Mucosa of rectum (tissue), 2 donors: ENCODE results near the gene IBTK.
"Not testable (repeated sequence)": the region's sequence is repeated elsewhere in the genome, so short reads cannot be mapped to it uniquely, and the experiment has no call there.

ENCODE experiments used
- H3K27ac ChIP-seq, 2 donors: one replicate each; pipeline ENCODE4 v1.7.0; 2013; ENCODE audit warnings: inconsistent platforms in 2 of 2, low read depth in 2 of 2, low read length in 2 of 2
- H3K27me3 ChIP-seq, 2 donors: one replicate each; pipeline ENCODE4 v1.7.0; 2013; ENCODE audit warnings: low read length in 2 of 2; ENCODE audit not compliant: control insufficient read depth in 2 of 2, insufficient read depth in 2 of 2
- H3K36me3 ChIP-seq, 2 donors: one replicate each; pipeline ENCODE4 v1.7.0; 2013; ENCODE audit warnings: low read length in 2 of 2; ENCODE audit not compliant: control insufficient read depth in 2 of 2, insufficient read depth in 2 of 2
- H3K4me1 ChIP-seq, 2 donors: one replicate each; pipeline ENCODE4 v1.7.0; 2013; ENCODE audit warnings: low read length in 2 of 2, mild to moderate bottlenecking in 1 of 2; ENCODE audit not compliant: control insufficient read depth in 2 of 2, insufficient read depth in 2 of 2
- H3K4me3 ChIP-seq, 2 donors: one replicate each; pipeline ENCODE4 v1.7.0; 2013; ENCODE audit warnings: low read length in 2 of 2
- H3K9ac ChIP-seq, 2 donors: one replicate each; pipeline ENCODE4 v1.7.0; 2013; ENCODE audit warnings: low read length in 2 of 2, low read depth in 1 of 2, mild to moderate bottlenecking in 1 of 2
- H3K9me3 ChIP-seq, 2 donors: one replicate each; pipeline ENCODE4 v1.7.0; 2013; ENCODE audit warnings: low read length in 2 of 2; ENCODE audit not compliant: control insufficient read depth in 2 of 2
- donor health status: healthy.
- donor health status: Normal muscosa, but diverticular disease.

IBTK gene

GRCh38 chr6:82208913-82209312 lies 38.6 kb downstream of the IBTK start:
- Histone ChIP-seq H3K4me3 (no peak overlapping the region), H3K9me3 (no peaks in the 10 kb centered on the region), H3K27ac (no peak overlapping the region), H3K27me3 (no peaks in the 10 kb centered on the region), H3K4me1 (no peaks in the 10 kb centered on the region), H3K36me3 (peaks cover 17 to 43% of the 10 kb centered on the region in 2 donors), H3K9ac (no peak overlapping the region)

- H3K36me3 ChIP-seq: peaks cover 22 to 55% of the 10 kb centered on the region in 2 donors
- no peak overlapping the region for H3K4me3 ChIP-seq
- no peaks in the 10 kb centered on the region for H3K4me1 ChIP-seq
- no peaks in the 10 kb centered on the region for H3K27me3 ChIP-seq
- no peaks in the 10 kb centered on the region for H3K9me3 ChIP-seq
- no peak overlapping the region for H3K9ac ChIP-seq
- H3K27ac ChIP-seq: no peak overlapping the region
Observed at GRCh38 chr6:82205930-82206392, 41.6 kb downstream of the IBTK start.

DNA sequence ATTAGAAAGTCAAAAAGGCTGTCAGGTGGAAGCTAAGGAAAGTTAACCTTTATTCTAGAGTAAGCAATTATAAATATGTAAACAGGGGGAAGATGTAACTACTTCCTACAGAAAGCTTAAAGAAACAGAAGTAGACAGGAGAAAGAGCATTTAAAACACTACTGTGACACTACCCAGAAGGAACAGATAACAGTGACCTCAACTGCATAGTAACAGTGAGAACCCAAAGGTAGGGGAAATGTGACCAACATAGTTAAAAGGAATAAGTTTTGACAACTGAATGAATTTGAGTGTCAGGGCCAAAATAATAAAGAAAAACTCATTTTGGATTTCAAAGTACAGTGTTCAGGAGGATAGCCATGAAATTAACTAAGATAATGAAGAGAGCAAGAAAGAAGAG lies 43.5 kb downstream of the IBTK start:
- Histone ChIP-seq H3K9ac (no peak overlapping the region), H3K4me1 (no peaks in the 10 kb centered on the region), H3K4me3 (no peak overlapping the region), H3K36me3 (peaks cover 41 to 53% of the 10 kb centered on the region in 2 donors), H3K27ac (no peak overlapping the region), H3K9me3 (no peaks in the 10 kb centered on the region), H3K27me3 (no peaks in the 10 kb centered on the region)

- H3K9me3 ChIP-seq: no peaks in the 10 kb centered on the region
- H3K4me3 ChIP-seq: no peak overlapping the region
- peaks cover 61 to 67% of the 10 kb centered on the region in 2 donors for H3K36me3 ChIP-seq
- no peak overlapping the region for H3K9ac ChIP-seq
- no peaks in the 10 kb centered on the region for H3K4me1 ChIP-seq
- H3K27me3 ChIP-seq: no peaks in the 10 kb centered on the region
- no peak overlapping the region for H3K27ac ChIP-seq
Observed at GRCh38 chr6:82197784-82198183, 49.8 kb downstream of the IBTK start.

DNA sequence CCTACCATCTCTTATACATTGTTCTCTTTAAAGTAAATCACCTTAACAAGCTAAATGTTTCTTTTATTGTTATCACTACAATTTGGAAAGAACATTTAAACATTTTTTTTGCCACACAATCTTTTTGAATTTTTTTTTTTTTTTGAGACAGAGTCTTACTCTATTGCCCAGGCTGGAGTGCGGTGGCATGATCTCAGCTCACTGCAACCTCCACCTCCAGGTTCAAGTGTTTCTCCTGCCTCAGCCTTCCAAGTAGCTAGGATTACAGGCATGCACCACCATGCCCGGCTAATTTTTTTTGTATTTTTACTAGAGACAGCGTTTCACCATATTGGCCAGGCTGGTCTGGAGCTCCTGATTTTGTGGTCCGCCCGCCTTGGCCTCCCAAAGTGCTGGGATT lies 50.3 kb downstream of the IBTK start:
- not testable (repeated sequence) for H3K27me3 ChIP-seq, H3K9ac ChIP-seq, H3K4me1 ChIP-seq, H3K27ac ChIP-seq, H3K9me3 ChIP-seq, H3K4me3 ChIP-seq
- H3K36me3 ChIP-seq: peaks cover 57 to 63% of the 10 kb centered on the region in 2 donors

DNA sequence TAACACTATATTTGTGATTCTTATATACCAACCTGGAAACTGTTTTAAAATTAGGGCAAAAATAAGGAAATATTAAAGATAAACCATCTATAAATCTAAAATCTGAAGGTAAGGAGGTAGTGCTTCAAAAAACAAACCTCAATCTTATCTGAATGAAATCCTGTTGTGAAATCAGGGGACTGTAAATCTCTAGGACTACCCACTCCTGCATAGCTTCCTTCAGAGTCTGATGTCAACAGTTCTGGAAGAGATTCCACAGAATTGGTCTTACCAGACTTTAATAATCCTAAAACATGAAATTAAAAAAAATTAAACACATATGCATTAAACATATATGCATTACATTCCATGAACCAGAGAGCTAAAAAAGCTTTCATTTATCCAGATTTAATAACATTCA lies 51.4 kb downstream of the IBTK start:
- Histone ChIP-seq H3K27ac (no peak overlapping the region), H3K4me3 (no peak overlapping the region), H3K36me3 (peaks cover 60 to 68% of the 10 kb centered on the region in 2 donors), H3K27me3 (no peaks in the 10 kb centered on the region), H3K9ac (no peak overlapping the region), H3K9me3 (no peaks in the 10 kb centered on the region), H3K4me1 (no peaks in the 10 kb centered on the region)

DNA sequence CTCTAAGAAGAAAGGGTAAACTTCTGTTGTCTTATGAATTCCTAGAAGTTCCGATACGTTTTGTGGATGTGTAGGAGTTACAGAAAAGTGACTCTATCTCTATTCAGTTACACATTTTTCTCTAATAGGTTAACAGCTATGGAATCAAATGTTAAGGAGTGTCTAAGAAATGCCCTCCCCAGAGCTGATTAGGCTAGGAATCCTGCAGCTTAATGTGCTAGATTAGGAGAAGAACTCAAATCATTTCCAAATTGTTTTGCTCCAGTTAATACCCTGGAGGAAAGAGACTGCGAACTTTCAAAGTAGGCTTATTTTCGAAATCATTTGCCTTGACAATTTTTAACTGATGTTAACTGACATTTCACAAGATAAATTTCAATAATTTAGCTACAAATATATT lies 51.9 kb downstream of the IBTK start:
- no peak overlapping the region for H3K9ac ChIP-seq
- H3K4me1 ChIP-seq: no peaks in the 10 kb centered on the region
- H3K4me3 ChIP-seq: no peak overlapping the region
- no peak overlapping the region for H3K27ac ChIP-seq
- no peaks in the 10 kb centered on the region for H3K27me3 ChIP-seq
- no peaks in the 10 kb centered on the region for H3K9me3 ChIP-seq
- peaks cover 63 to 64% of the 10 kb centered on the region in 2 donors for H3K36me3 ChIP-seq

GRCh38 chr6:82185948-82186535 lies 61.5 kb downstream of the IBTK start:
- Histone ChIP-seq H3K9me3 (no peaks in the 10 kb centered on the region), H3K4me1 (no peaks in the 10 kb centered on the region), H3K9ac (no peak overlapping the region), H3K27ac (no peak overlapping the region), H3K4me3 (no peak overlapping the region), H3K36me3 (peaks cover 30 to 44% of the 10 kb centered on the region in 2 donors), H3K27me3 (no peaks in the 10 kb centered on the region)

DNA sequence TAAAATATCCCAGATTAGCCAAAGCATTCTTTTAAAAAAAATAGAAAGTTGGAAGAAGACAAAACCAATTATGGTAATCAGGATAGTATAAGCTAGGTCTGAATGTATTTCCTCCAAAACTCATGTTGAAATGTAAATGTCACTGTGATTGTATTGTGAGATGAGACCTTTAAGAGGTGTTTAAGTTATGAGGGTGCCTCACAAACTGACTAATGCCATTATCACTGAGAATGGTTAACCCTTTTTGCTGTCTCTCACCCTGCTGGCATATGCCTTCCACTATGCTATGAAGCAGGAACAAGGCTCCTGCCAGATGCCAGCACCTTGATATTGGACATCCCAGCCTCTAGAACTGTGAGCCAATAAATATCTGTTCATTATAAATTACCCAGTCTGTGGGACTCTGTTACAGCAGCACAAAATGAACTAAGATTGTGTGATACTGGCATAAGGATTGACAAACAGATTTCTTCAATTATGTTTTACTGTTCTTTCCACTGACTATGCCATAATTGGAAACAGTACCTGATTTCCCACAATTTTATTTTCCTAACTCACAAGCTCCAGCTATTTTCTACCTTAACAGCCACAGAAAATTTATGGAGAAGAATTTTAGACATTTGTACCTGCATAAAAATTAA lies 63.8 kb downstream of the IBTK start:
- peaks cover 24 to 34% of the 10 kb centered on the region in 2 donors for H3K36me3 ChIP-seq
- H3K4me3 ChIP-seq: no peak overlapping the region
- H3K9ac ChIP-seq: no peak overlapping the region
- no peak overlapping the region for H3K27ac ChIP-seq
- H3K4me1 ChIP-seq: no peaks in the 10 kb centered on the region
- no peaks in the 10 kb centered on the region for H3K9me3 ChIP-seq
- no peaks in the 10 kb centered on the region for H3K27me3 ChIP-seq

DNA sequence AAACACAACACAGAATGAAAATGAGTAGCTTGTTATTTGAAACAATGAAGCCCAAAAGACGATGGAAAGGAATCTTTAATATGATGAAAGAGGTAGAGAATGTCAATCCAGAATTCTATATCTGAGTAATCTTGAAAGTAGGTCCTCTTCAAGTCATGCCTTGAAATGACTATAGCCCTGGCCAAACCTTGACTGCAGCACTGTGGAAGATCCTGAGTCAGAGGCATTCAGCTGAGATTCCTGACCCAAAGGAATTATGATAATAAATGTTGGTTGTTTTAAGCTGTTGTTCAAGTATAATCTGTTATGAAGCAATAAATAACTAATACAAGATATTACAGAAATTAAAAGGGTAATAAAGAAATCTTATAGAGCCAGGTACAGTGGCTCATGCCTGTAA lies 64.8 kb downstream of the IBTK start:
- no peaks in the 10 kb centered on the region for H3K9me3 ChIP-seq
- H3K4me3 ChIP-seq: no peak overlapping the region
- no peak overlapping the region for H3K27ac ChIP-seq
- H3K4me1 ChIP-seq: no peaks in the 10 kb centered on the region
- H3K36me3 ChIP-seq: peaks cover 22 to 27% of the 10 kb centered on the region in 2 donors
- H3K9ac ChIP-seq: no peak overlapping the region
- no peaks in the 10 kb centered on the region for H3K27me3 ChIP-seq
